Uterus (tissue), 4 donors: ENCODE measurements around the gene MCTP2. TPM values are rescaled to one million over a fixed set of nuclear protein-coding genes. Genes with fewer than 3 reads are reported as not detected.

Experiments used
- DNase-seq, 2 donors: peaks; one replicate each; pipeline ENCODE4 v3.0.0-alpha.2; 2019 to 2020
- H3K27ac ChIP-seq, 2 donors: fragments of 200-600 bp; sonication (generic); 1 replicate in 1 of 2; 2 replicates in 1 of 2; pipeline ENCODE4 v1.5.1; 2016 to 2018
- H3K27me3 ChIP-seq, 2 donors: fragments of 200-600 bp; sonication (generic); one replicate each; pipeline ENCODE4 v1.5.1; 2018 to 2019; ENCODE audit warnings: control low read depth in 1 of 2
- H3K36me3 ChIP-seq, 2 donors: fragments of 200-600 bp; sonication (generic); one replicate each; pipeline ENCODE4 v1.5.1; 2019; ENCODE audit warnings: control low read depth in 1 of 2
- H3K4me1 ChIP-seq, 2 donors: fragments of 200-600 bp; sonication (generic); one replicate each; pipeline ENCODE4 v1.5.1; 2018 to 2019; ENCODE audit warnings: control low read depth in 1 of 2
- H3K4me3 ChIP-seq, 2 donors: fragments of 200-600 bp; sonication (generic); 1 replicate in 1 of 2; 2 replicates in 1 of 2; pipeline ENCODE4 v1.5.1; 2018 to 2019; ENCODE audit warnings: mild to moderate bottlenecking in 1 of 2
- H3K9me3 ChIP-seq, 2 donors: fragments of 200-600 bp; sonication (generic); one replicate each; pipeline ENCODE4 v1.5.1; 2019; ENCODE audit warnings: control low read depth in 1 of 2
- CTCF ChIP-seq, 4 experiments: fragments of 200-600 bp in 2 of 4; fragments of 450-650 bp in 2 of 4; sonication (generic) in 2 of 4; IDR thresholded peaks; one replicate each; pipeline ENCODE4 v1.5.1; 2016 to 2019; ENCODE audit warnings: antibody characterized with exemption in 4 of 4, mild to moderate bottlenecking in 2 of 4, moderate library complexity in 1 of 4
- POLR2A ChIP-seq, 2 donors: fragments of 450-650 bp; IDR thresholded peaks; one replicate each; pipeline ENCODE4 v1.6.1; 2016; ENCODE audit warnings: antibody characterized with exemption in 2 of 2, mild to moderate bottlenecking in 1 of 2, moderate library complexity in 1 of 2
- intact Hi-C: fragments of 100-400 bp; cut with DNase I; formaldehyde crosslinking; loops from one replicate; pipeline ENCODE4 v1.15.1; 2023; ENCODE audit warnings: low total_unique reads
- total RNA-seq, 4 donors: library from RNA; depleted of rRNA in 3 of 4; stranded (reverse); fragments of >200 nt in 3 of 4; gene quantifications; one replicate each; pipeline versions ENCODE4 v1.1.0 to v1.2.4, GENCODE V29; 2014 to 2023
- donor health status: DM: yes; HTN: yes; CAD: no.

The MCTP2 gene
- 10 to 100 TPM in 2 of 4 donors, 1 to 10 TPM in 2; 3.3 to 98.9 (median 11.7) TPM for total RNA-seq

- H3K27ac ChIP-seq = peak within 1 kb of the TSS; percentile 5 to 36
- no peaks in the 10 kb centered on the region for H3K4me1 ChIP-seq
- DNase-seq = peak; percentile 54 to 65
- H3K36me3 ChIP-seq = no peaks in the 10 kb centered on the region
- peak within 1 kb of the TSS; percentile 29 to 54 for H3K4me3 ChIP-seq
- H3K9me3 ChIP-seq = no peaks in the 10 kb centered on the region
- no peak for TF ChIP-seq CTCF (IDR thresholded peaks at IDR 0.05)
- TF ChIP-seq POLR2A (IDR thresholded peaks at IDR 0.05) = peak; percentile 25 to 43
- intact Hi-C loops = no loop called here
- H3K27me3 ChIP-seq = no peaks in the 10 kb centered on the region
Measured at GRCh38 chr15:94230883-94231722, at the start of gene MCTP2. TSS of gene MCTP2 (plus strand) at chr15:94231561. CDS start at chr15:94298266, 66,705 bp downstream.

- DNase-seq = no peak
- peaks cover 0 to 4% of the 10 kb centered on the region in 2 donors for H3K27me3 ChIP-seq
- TF ChIP-seq CTCF (IDR thresholded peaks at IDR 0.05) (no peak), POLR2A (IDR thresholded peaks at IDR 0.05) (no peak)
- no peak overlapping the region for H3K4me3 ChIP-seq
- no peaks in the 10 kb centered on the region for H3K4me1 ChIP-seq
- H3K27ac ChIP-seq = no peak overlapping the region
- intact Hi-C loops = no loop called here
- no peaks in the 10 kb centered on the region for H3K36me3 ChIP-seq
- H3K9me3 ChIP-seq = no peaks in the 10 kb centered on the region
Measured at GRCh38 chr15:94182883-94183282, 48.5 kb upstream of the MCTP2 start.

GRCh38 chr15:94185547-94186236 lies 45.7 kb upstream of the MCTP2 start:
- no peak overlapping the region for H3K27ac ChIP-seq
- intact Hi-C loops = no loop called here

GRCh38 chr15:94186770-94187331 lies 44.5 kb upstream of the MCTP2 start:
- intact Hi-C loops = no loop called here
- H3K4me1 ChIP-seq = no peaks in the 10 kb centered on the region
- TF ChIP-seq POLR2A (IDR thresholded peaks at IDR 0.05) (no peak), CTCF (IDR thresholded peaks at IDR 0.05) (no peak)
- no peak overlapping the region for H3K27ac ChIP-seq
- H3K9me3 ChIP-seq = no peaks in the 10 kb centered on the region
- H3K36me3 ChIP-seq = no peaks in the 10 kb centered on the region
- no peak overlapping the region for H3K4me3 ChIP-seq
- peaks cover 0 to 4% of the 10 kb centered on the region in 2 donors for H3K27me3 ChIP-seq
- no peak for DNase-seq

More at GRCh38 chr15:94185547-94186236, 45.7 kb upstream of the MCTP2 start:
- Histone ChIP-seq H3K9me3 (no peaks in the 10 kb centered on the region), H3K4me1 (no peaks in the 10 kb centered on the region), H3K27me3 (peaks cover 0 to 4% of the 10 kb centered on the region in 2 donors), H3K36me3 (no peaks in the 10 kb centered on the region), H3K4me3 (no peak overlapping the region)
- TF ChIP-seq POLR2A (IDR thresholded peaks at IDR 0.05) = no peak
- no peak for TF ChIP-seq CTCF (IDR thresholded peaks at IDR 0.05)
- no peak for DNase-seq
